OCI-LY3 (cell line): ENCODE data around the gene IGF2.

Experiments used
- H2AFZ ChIP-seq: fragments of 200-600, 300-600 bp; shearing (Covaris generic); 2 replicates; pipeline ENCODE4 v1.6.0; 2014; ENCODE audit warnings: antibody characterized with exemption, low read depth, low read length
- H3K27ac ChIP-seq: fragments of 200-600, 300-600 bp; sonication (generic); 2 replicates; pipeline ENCODE4 v1.5.1; 2014; ENCODE audit warnings: mild to moderate bottlenecking, low read length, moderate library complexity, mixed read lengths
- H3K27me3 ChIP-seq: fragments of 200-600, 300-600 bp; sonication (generic); 2 replicates; pipeline ENCODE4 v1.6.1; 2014; ENCODE audit warnings: low read depth, low read length, mixed read lengths
- H3K36me3 ChIP-seq: fragments of 200-600, 300-600 bp; sonication (generic); replicated peaks from 2 replicates; pipeline ENCODE3; 2014; ENCODE audit warnings: low read depth, low read length, mixed read lengths
- H3K4me1 ChIP-seq: fragments of 300-600, 200-600 bp; sonication (generic); 2 replicates; pipeline ENCODE4 v1.6.1; 2014; ENCODE audit warnings: low read length, mixed read lengths
- H3K4me2 ChIP-seq: fragments of 200-600, 300-600 bp; sonication (generic); 2 replicates; pipeline ENCODE4 v1.6.1; 2014; ENCODE audit warnings: low read length, mixed read lengths
- H3K4me3 ChIP-seq: fragments of 300-600, 200-600 bp; sonication (generic); 2 replicates; pipeline ENCODE4 v1.5.1; 2014; ENCODE audit warnings: antibody characterized with exemption, mild to moderate bottlenecking, low read length, moderate library complexity
- H3K79me2 ChIP-seq: fragments of 300-600, 200-600 bp; shearing (Covaris generic); 2 replicates; pipeline ENCODE4 v1.6.1; 2014; ENCODE audit warnings: mild to moderate bottlenecking, low read length, mixed read lengths
- H3K9ac ChIP-seq: fragments of 300-600, 200-600 bp; shearing (Covaris generic); 2 replicates; pipeline ENCODE4 v1.6.0; 2014; ENCODE audit warnings: mild to moderate bottlenecking, low read length, moderate library complexity
- H3K9me3 ChIP-seq: fragments of 200-600, 300-600 bp; shearing (Covaris generic); 2 replicates; pipeline ENCODE4 v1.6.1; 2014; ENCODE audit warnings: low read length, mixed read lengths; ENCODE audit not compliant: insufficient read depth
- H4K20me1 ChIP-seq: fragments of 200-600, 300-600 bp; sonication (generic); 2 replicates; pipeline ENCODE4 v1.6.1; 2016; ENCODE audit warnings: low read length, mixed read lengths; ENCODE audit not compliant: insufficient read depth
- EZH2phosphoT487 ChIP-seq: fragments of 200-600 bp; shearing (Covaris generic); IDR thresholded peaks from 2 replicates; pipeline ENCODE4 v1.6.1; 2018; ENCODE audit warnings: antibody characterized with exemption, mixed run types, low read depth
- TF ChIP-seq, protein P1 (sequence below): fragments of 200-600, 300-600 bp; sonication (generic); IDR thresholded peaks from 2 replicates; pipeline ENCODE4 v1.5.1; 2014; ENCODE audit warnings: antibody characterized with exemption, low read length, low read depth

The IGF2 gene

GRCh38 chr11:2096011-2096918 is 42.9 kb downstream of the IGF2 start:
- no peaks in the 10 kb centered on the region for H3K79me2 ChIP-seq
- no peaks in the 10 kb centered on the region for H3K36me3 ChIP-seq
- H2AFZ ChIP-seq = no peak overlapping the region
- no peak overlapping the region for H3K27ac ChIP-seq
- peaks cover 5% of the 10 kb centered on the region; the same call in 1 of the 2 replicates for H3K27me3 ChIP-seq
- TF ChIP-seq EZH2phosphoT487 = no peak
- TF ChIP-seq, protein P1, sequence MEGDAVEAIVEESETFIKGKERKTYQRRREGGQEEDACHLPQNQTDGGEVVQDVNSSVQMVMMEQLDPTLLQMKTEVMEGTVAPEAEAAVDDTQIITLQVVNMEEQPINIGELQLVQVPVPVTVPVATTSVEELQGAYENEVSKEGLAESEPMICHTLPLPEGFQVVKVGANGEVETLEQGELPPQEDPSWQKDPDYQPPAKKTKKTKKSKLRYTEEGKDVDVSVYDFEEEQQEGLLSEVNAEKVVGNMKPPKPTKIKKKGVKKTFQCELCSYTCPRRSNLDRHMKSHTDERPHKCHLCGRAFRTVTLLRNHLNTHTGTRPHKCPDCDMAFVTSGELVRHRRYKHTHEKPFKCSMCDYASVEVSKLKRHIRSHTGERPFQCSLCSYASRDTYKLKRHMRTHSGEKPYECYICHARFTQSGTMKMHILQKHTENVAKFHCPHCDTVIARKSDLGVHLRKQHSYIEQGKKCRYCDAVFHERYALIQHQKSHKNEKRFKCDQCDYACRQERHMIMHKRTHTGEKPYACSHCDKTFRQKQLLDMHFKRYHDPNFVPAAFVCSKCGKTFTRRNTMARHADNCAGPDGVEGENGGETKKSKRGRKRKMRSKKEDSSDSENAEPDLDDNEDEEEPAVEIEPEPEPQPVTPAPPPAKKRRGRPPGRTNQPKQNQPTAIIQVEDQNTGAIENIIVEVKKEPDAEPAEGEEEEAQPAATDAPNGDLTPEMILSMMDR = no peak
- H3K4me1 ChIP-seq = no peaks in the 10 kb centered on the region
- H3K9ac ChIP-seq = no peak overlapping the region
- no peaks in the 10 kb centered on the region for H4K20me1 ChIP-seq
- H3K4me3 ChIP-seq = no peak overlapping the region
- H3K9me3 ChIP-seq = no peaks in the 10 kb centered on the region
- H3K4me2 ChIP-seq = no peak overlapping the region

GRCh38 chr11:2095542-2095941 is 43.6 kb downstream of the IGF2 start:
- no peaks in the 10 kb centered on the region for H3K79me2 ChIP-seq
- H3K4me2 ChIP-seq = no peak overlapping the region
- no peak overlapping the region for H2AFZ ChIP-seq
- no peak overlapping the region for H3K9ac ChIP-seq
- H4K20me1 ChIP-seq = no peaks in the 10 kb centered on the region
- no peaks in the 10 kb centered on the region for H3K9me3 ChIP-seq
- H3K36me3 ChIP-seq = no peaks in the 10 kb centered on the region
- H3K27me3 ChIP-seq = 0 out of 2 replicates have a peak, but pooled peaks cover 5% of the 10 kb centered on the region
- TF ChIP-seq EZH2phosphoT487 = no peak
- TF ChIP-seq, protein P1 = no peak
- H3K4me1 ChIP-seq = no peaks in the 10 kb centered on the region
- no peak overlapping the region for H3K4me3 ChIP-seq
- no peak overlapping the region for H3K27ac ChIP-seq

- Histone ChIP-seq H3K36me3 (no peaks in the 10 kb centered on the region), H3K4me3 (no peak overlapping the region), H3K9me3 (no peaks in the 10 kb centered on the region), H3K27me3 (0 out of 2 replicates have a peak, but pooled peaks cover 5% of the 10 kb centered on the region), H3K4me2 (no peak overlapping the region), H3K79me2 (no peaks in the 10 kb centered on the region), H3K9ac (no peak overlapping the region), H2AFZ (no peak overlapping the region), H3K4me1 (no peaks in the 10 kb centered on the region), H3K27ac (no peak overlapping the region), H4K20me1 (no peaks in the 10 kb centered on the region)
- TF ChIP-seq, protein P1 = no peak
- no peak for TF ChIP-seq EZH2phosphoT487
These were observed 44.0 kb downstream of the IGF2 start for GRCh38 chr11:2095198-2095520.

DNA sequence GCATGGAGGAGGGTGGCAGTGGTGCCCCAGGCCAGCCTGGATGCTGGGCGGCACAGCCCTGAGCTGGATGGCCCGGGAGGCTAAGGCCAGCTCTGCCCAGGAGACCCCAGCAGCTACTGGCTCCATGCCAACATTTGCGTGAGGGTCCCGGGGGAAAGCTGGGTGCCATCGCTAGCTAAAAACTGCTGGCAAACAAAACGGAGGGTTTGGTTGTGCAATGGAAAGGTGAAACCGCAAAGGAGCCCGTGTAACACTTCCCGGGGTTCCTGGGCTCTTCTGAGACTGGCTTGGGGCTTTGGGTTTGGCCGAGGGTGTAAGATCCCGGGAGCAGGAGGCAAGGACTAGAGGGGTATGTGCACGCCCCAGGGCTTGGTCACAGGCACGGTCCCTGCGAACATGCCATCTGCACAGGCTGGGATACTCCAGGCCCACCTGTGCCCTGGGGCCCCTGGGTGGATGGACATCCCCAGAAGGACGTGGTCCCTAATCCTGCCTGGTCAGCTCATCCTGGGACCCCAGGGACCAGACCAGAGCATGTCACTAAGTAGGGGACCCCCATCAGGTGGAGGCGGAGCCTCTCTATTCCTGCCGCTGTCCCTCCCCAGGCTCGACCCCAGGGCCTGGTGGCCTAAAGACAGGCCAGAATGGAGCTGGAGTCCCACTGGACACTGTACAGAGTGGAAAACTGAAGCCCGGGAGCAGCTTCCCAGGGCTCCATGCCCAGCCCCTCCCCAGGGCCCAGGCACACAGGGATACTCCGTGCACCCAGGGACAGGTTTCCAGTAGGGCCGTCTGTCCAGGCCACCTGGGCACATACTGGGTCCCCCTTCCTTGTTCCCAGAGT is 44.6 kb downstream of the IGF2 start:
- Histone ChIP-seq H3K4me2 (no peak overlapping the region), H3K4me1 (no peaks in the 10 kb centered on the region), H3K9ac (no peak overlapping the region), H3K9me3 (no peaks in the 10 kb centered on the region), H2AFZ (no peak overlapping the region), H4K20me1 (no peaks in the 10 kb centered on the region), H3K4me3 (no peak overlapping the region), H3K36me3 (no peaks in the 10 kb centered on the region), H3K27me3 (0 out of 2 replicates have a peak, but pooled peaks cover 5% of the 10 kb centered on the region), H3K27ac (no peak overlapping the region), H3K79me2 (no peaks in the 10 kb centered on the region)
- TF ChIP-seq, protein P1 = no peak
- no peak for TF ChIP-seq EZH2phosphoT487
